K562 treated with DMSO at 1 percent for 48 hours (cell line): ENCODE results near the gene PPIL4. TPM values are rescaled to one million over a fixed set of nuclear protein-coding genes. Genes with fewer than 3 reads are reported as not detected.

Experiments used
- total RNA-seq: library from RNA; unstranded; fragments of 300-600 nt; gene quantifications from 2 replicates; pipeline ENCODE4 v1.2.3, GENCODE V29; 2022; ENCODE audit warnings: low replicate concordance; ENCODE audit errors: extremely low read depth

The PPIL4 gene, protein sequence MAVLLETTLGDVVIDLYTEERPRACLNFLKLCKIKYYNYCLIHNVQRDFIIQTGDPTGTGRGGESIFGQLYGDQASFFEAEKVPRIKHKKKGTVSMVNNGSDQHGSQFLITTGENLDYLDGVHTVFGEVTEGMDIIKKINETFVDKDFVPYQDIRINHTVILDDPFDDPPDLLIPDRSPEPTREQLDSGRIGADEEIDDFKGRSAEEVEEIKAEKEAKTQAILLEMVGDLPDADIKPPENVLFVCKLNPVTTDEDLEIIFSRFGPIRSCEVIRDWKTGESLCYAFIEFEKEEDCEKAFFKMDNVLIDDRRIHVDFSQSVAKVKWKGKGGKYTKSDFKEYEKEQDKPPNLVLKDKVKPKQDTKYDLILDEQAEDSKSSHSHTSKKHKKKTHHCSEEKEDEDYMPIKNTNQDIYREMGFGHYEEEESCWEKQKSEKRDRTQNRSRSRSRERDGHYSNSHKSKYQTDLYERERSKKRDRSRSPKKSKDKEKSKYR
- not detected in 2 replicates for total RNA-seq

DNA sequence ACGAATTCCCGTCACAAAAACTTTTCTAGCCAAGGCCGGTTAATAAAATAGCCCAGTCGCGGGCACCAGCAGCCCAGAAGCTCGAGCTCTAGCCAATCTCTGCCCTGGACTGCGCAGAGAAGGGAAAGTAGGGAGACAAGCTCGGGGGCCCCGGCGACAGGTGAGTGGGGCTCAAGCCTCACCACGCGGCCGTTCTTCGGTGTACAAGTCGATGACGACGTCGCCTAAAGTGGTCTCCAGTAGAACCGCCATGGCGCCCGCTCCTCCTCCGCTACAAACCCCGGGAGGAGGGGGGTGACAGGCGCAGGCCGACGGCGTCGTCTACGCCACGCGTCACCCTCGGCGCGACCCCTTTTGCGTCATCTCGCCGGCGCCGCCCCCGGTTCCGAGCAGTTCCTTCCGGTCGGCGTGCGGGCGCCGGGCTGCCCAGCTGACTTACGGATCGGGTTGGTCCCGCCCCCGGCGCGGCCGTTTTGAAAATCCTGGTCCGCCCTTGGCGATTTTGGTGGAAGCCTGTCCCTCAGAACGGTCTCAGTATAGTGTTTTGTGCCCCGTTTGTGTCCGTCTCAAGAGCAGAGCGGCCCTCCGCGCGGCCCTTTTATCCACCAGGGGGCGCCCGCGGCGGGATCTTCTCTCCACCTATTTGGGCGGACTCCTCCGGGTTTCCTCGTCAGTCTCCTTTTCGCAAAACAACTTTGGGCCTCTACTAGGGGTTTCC, at the start of gene PPIL4:
Gene PPIL4, minus strand, starts transcription at position 290 of the 718 bp plus-strand sequence. Its CDS starts 38 bp downstream, at position 252.

DNA sequence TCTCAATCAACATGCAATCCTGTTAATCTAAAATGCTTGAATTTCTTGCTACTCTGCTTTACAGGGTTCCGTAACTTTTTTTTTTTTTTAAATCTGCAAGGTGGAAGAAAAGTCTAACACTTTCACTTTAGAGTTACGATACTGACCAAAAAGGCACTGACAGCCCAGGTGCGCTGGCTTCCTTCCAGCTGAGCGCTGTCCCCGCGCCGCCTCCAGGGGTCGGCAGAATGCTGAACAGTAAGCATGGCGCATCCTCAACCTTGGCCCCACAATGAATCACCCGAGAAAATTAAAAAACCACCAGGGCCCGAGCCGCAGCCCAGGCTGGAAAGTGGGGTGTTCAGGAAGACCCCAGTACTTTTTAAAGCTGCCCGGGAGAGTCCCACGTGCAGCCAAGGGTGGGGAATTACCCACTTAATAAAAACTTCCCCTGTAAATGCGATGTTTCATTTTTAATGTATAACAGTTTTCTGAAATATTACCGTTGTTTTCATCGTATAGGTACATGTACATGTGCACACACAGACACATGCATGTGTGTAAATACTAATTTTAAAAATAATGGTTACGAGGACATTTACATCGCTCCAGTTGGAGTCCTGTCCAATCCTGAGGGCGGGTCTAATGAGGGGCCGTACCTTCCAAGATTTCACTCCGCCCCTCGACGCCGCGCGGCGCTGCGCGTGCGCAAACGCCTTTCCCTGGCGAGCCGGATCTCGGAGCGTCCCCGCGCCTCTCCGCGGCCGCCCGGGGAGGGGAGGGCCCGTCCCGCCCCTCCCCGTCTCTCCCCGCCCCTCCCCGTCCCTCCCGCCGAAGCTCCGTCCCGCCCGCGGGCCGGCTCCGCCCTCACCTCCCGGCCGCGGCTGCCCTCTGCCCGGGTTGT, 19.9 kb upstream of the PPIL4 start, which contains the start of gene GINM1:
Gene GINM1, plus strand, starts transcription at position 849 of the 883 bp plus-strand sequence. CDS start 40 bp downstream, outside the sequence.

DNA sequence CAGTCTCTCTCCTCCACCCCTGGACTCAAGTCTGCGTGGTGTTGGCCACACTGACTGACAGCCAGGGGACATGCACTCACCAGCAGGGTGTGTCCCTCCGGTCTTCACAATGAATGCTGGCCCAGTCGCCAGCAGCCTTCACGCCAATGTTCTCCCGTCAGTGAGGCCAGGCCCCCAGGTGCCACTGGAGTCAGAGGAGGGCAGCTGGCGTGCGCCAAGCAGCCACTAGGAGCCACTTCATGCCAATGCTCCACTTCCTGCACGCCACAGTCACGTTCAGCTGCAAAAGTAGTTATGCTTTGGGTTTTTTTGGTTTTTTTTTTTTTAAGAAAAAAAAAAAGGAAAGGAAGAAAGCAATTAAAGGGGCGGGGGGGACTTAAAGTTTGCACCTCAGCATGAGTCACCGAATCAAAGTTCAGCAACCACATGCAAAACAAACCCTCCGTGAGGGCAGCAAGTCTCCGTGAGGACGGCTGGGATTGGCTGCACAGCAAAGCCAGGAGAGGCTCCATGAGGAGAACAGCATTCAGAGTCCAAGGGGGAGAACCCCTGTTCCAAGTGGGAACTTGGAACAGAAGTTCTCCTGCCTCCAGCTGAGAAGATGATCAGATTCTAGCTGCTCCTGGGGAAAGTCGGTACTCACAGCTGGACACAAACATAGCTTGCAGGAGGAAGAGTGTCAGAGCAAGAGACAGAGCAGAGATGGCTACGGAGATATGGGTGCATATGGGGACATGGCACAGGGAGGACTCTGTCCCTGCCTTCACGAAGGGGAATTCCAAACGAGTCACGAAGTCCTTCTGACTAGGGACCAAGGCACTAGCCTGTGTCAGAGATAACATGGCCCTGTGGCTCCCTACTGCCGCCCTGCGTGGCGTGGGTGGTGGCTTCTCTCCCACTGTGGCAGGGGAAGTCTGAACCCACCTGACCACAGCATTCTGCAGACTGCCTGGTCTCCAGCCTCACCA, 60.8 kb downstream of the PPIL4 start, which contains the start of gene ZC3H12D:
Gene ZC3H12D, minus strand, starts transcription at position 282 of the 968 bp plus-strand sequence. CDS start 10,471 bp downstream, outside the sequence.

Other genes with a start within 250 kb of the PPIL4 start
- not detected in 2 replicates for gene TAB2, start 228.3 kb downstream of the PPIL4 start, total RNA-seq
- not detected in 2 replicates for gene SUMO4, start 145.8 kb downstream of the PPIL4 start, total RNA-seq
- not detected in 2 replicates for gene ZC3H12D, start 61.0 kb downstream of the PPIL4 start, total RNA-seq
- gene GINM1, start 20.3 kb upstream of the PPIL4 start, total RNA-seq, result not detected in 2 replicates
- gene KATNA1, start 102.7 kb upstream of the PPIL4 start, total RNA-seq, result not detected in 2 replicates
- gene LATS1, start 172.1 kb upstream of the PPIL4 start, total RNA-seq, result not detected in 2 replicates
- not detected in 2 replicates for gene NUP43, start 200.5 kb upstream of the PPIL4 start, total RNA-seq
- gene PCMT1, start 203.7 kb upstream of the PPIL4 start, total RNA-seq, result not detected in 2 replicates